ENCODE data around the gene FNDC4.
"Not testable (repeated sequence)": the region's sequence is repeated elsewhere in the genome, so short reads cannot be mapped to it uniquely, and the experiment has no call there.

The FNDC4 gene, protein sequence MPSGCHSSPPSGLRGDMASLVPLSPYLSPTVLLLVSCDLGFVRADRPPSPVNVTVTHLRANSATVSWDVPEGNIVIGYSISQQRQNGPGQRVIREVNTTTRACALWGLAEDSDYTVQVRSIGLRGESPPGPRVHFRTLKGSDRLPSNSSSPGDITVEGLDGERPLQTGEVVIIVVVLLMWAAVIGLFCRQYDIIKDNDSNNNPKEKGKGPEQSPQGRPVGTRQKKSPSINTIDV

DNA sequence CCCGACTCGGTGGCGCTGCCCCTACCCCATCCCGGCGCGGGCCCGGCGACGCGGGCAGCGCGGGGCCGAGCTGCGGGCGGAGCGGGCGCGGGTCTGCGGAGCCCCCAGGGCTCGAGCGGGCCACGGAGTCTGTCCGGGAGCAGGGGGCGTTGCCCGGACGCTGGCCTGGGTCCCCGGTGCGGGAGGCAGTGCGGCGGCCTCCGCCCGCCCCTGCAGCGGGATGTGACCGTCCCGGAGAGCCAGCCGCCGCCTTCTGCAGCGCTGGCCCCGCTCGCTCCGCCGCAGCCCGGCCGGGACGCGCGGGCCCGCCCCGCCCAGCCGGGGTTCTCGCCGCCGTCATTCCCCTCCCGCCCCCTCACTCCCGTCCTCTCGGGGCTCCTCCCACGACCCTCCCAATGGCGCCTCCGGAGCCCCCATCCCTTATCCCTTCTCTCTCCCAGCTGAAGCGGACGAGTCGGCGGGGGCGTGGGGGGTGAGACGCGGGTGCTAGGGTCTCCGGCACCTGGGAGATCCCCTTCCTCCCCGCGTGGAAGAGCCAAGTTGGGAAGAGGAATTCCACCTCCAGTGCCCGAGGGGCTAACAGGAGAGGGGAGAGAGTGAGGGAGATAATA is at the start of gene FNDC4:
TSS of gene FNDC4 (minus strand) at position 257 of the 611 bp plus-strand sequence. CDS start 521 bp downstream, outside the sequence.
- DNase-seq (ENCODE audit: low read depth in 2 of 2): no peak

DNA sequence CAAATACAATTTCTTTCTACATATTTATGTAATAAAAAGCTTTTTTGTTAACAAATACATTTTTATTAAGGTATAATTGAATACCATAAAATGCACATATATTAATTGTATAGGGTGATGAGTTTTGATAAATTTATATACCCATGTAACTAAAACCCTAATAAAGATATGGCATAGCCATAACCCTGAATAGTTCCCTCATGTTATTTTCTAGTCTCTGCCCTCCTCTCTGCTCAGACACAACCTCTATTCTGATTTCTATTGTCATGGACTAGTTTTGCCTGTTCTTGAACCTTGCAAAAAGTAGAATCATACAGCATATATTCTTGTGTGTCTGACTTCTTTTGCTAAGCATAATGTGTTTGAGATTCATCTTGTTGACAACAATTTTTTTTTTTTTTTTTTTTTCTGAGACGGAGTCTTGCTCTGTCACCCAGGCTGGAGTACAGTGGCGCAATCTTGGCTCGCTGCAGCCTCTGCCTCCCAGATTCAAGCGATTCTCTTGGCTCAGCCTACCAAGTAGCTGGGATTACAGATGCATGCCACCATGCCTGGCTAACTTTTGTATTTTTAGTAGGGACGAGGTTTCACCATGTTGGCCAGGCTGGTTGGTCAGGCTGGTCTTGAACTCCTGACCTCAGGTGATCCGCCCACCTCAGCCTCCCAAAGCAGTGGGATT is 49.3 kb upstream of the FNDC4 start:
- no peak for DNase-seq (ENCODE audit: low read depth in 2 of 2)

DNA sequence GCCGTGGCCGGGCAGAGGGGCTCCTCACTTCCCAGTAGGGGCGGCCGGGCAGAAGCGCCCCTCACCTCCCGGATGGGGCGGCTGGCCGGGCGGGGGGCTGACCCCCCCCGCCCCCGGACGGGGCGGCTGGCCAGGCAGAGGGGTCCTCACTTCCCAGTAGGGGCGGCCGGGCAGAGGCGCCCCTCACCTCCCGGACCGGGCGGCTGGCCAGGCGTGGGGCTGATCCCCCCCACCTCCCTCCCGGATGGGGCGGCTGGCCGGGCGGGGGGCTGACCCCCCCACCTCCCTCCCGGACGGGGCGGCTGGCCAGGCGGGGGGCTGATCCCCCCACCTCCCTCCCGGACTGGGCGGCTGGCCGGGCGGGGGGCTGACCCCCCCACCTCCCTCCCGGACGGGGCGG is 44.6 kb upstream of the FNDC4 start:
- not testable (repeated sequence) for DNase-seq (ENCODE audit: low read depth in 2 of 2)

DNA sequence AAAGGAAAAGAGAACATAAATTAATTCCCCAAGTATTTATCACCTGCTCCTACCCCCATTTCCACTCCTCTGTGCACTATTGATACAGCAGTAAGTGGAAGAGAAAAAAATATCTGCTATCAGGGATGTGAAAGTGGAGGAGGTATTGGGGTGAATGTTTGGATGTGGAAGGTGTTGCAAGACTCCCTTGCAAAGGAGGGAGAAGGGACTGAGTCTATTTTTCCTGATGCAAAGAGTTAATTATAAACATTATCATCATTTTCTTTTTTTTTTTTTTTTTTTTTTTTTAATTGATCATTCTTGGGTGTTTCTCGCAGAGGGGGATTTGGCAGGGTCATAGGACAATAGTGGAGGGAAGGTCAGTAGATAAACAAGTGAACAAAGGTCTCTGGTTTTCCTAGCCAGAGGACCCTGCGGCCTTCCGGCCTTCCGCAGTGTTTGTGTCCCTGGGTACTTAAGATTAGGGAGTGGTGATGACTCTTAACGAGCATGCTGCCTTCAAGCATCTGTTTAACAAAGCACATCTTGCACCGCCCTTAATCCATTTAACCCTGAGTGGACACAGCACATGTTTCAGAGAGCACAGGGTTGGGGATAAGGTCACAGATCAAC is 43.9 kb upstream of the FNDC4 start:
- not testable (repeated sequence) for DNase-seq (ENCODE audit: low read depth in 2 of 2)

DNA sequence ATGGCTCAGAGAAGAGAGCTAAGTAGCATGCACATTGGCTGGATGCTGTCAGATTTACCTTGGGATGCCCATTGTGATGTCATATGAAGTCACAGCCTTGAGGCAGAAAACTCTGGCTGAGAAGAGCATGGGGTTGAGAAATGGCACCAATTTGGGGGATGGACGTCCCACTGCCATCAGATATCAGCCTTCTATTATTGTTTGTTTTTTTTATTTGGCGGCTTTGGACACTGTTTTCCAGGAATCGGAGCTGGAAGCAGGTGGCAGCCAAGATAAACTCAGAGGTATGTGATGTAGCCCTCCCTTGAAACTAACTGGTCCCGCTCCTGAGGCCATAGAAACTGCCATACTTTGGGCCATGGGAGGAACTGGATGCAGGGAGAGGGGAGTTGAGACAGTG is 42.3 kb upstream of the FNDC4 start:
- no peak for DNase-seq (ENCODE audit: low read depth in 2 of 2)

DNA sequence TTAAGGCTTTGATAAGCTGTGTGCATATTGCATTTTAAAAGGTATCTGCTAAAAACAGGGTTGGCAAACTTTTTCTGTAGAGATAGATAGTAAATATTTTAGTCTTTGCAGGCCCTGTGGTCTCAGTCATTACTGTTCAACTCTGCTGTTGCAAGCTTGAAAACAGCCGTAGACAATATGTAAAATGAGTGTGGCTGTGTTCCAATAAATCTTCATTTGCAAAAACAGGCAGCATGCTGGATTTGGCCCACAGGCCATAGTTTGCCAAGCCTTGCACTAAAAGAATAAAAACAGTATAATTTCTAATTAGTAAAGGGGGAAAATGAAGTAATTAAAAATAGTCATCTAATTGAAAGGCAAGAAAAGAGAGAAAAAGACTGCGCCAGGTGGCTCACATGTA is 37.0 kb upstream of the FNDC4 start:
- no peak for DNase-seq (ENCODE audit: low read depth in 2 of 2)

DNA sequence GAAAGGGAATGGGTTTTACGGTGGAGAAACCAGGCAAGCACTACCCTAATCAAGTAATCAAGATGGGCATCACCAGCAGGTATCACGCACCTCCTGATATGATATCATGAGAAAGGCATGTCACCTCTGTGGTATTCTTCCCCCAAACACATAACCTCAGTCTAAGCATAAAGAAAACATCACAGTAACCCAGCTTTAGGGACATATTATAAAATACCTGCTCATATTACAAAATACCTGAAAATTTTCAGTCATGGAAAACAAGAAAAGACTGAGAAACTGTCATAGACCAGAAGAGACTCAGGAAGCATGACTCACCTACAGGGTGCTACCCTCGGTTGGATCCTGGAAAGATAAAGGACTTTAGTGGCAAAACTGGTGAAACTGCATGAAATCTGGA is 32.2 kb upstream of the FNDC4 start:
- DNase-seq (ENCODE audit: low read depth in 2 of 2): no peak

DNA sequence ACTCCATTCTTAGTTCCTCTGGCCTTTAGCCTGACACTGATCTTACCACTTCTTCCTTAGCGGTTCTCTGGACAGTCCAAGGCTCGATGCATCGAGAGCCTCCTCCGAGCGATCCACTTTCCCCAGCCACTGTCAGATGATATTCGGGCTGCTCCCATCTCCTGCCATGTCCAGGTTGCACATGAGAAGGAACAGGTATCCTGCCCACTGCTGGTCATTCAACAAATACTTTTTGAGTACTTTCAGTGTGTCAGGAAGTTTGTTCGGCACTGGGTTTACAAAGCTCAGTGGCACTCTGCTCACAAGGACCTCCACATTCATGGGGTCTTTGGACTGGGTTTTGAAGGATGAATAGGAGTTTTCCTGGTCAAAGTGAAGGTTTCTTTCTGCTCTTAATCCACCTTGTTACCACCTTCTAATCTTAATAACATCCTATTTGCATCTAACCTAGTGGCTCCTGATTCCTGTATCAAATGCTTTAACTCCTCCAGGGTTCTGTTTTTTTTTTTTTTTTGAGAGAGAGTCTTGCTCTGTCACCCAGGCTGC is 27.5 kb upstream of the FNDC4 start:
- no peak for DNase-seq (ENCODE audit: low read depth in 2 of 2)

DNA sequence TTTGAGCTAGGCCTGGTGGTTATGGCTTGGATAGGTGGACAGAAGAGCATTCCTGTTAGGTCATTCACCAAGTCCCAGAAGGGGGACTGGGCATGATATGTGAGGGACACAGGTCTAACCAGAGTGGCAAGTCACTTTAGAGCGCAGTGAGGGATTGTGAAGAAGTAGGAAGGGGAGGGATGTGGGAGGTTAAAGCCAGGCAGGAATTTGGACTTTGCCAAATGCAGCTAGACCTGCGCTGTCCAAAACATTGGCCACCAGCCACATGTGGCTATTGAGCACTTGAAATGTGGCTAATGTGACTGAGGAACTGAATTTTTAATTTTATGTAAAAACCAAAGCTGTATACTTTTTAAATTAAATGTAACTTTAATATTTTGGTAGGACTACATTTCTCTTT is 25.3 kb upstream of the FNDC4 start:
- DNase-seq (ENCODE audit: low read depth in 2 of 2): no peak

DNA sequence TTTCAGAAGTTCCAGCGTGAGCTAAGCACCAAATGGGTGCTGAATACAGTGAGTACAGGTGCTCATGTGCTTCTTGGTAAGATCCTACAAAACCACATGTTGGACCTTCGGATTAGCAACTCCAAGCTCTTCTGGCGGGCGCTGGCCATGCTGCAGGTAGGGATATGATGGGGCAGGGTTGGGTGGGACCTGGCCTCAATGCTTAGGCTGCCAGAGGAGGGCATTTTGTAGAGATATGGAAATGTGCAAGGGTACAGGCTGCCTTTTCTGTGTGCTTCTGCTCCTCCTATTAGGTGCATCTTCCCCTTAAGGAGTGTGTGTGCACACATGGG is 23.7 kb upstream of the FNDC4 start:
- DNase-seq (ENCODE audit: low read depth in 2 of 2): no peak

DNA sequence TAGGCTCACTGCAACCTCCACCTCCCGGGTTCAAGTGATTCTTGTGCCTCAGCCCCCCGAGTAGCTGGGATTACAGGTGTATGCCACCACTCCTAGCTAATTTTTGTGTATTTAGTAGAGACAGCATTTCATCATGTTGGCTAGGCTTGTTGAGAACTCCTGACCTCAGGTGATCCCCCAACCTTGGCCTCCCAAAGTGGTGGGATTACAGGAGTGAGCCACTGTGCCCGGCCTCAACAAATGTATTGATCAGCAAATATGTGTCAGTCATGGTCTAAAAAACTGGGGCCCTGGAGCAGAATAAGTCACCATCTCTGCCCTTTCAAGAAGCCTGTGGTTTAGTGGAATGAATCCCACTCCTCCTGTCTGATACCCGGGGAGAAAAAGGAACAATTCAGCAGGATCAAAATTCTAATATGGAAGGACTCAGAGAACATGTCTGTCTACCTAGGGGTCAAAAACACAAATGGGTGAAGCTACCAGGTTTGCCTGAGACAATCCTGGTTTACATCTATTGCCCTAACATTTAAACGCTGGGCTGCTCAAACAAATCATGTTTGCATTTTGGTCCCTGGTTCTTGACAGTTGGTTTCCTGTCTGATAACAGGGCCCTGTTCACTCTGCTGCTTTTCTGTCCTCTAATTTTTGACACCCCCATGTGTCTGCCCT is 23.2 kb upstream of the FNDC4 start:
- DNase-seq (ENCODE audit: low read depth in 2 of 2): no peak

DNA sequence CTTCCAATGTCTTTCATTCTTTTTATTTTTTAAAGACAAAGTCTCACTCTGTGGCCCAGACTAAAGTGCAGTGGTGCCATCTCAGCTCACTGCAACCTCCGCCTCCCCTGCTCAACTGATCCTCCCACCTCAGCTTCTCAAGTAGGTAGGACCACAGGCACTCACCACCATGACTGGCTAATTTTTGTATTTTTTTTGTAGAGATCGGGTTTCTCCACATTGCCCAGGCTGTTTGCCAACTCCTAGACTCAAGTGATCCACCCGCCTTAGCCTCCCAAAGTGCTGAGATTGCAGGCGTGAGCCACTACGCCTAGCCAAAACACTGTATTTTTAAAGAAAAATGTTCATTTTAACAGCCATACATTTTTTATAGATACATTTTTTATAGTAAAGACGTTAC is 14.3 kb upstream of the FNDC4 start:
- no peak for DNase-seq (ENCODE audit: low read depth in 2 of 2)

DNA sequence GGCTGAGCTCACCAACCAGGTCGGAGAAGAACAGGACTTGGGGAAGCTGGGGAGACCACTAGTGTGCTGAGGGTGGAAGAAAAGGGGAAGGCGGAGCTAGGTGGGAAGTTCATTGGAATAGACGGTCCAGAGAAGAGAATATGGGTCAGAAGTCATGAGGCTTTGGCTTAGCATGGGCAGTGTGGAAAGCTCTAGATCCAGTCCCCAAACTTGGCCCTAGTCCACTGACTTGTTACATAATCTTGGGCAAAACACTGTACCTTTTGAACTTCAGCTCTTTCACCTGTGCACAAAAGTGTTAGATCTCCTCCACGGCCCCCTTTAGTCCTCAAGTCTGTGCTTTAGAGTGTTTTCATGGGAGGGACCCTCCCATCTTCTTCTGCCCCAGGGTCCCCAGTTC is 12.3 kb upstream of the FNDC4 start:
- DNase-seq (ENCODE audit: low read depth in 2 of 2): no peak

DNA sequence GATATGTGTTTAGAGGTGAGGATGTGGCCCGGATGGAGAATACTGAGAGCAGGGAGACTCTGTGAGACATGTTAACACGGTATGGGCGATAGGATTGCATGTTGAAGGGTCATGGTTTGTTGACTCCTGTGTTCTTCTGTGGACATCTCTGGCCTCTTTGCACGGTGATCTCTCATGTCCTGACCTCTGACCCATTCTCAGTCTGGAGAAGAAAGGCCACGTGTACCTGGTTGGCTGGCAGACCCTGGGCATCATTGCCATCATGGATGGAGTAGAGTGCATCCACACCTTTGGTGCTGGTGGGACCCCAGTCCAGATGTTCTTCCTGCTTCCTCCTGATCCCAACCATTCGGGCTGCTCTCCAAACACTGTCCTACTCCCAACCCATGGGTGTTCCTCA is 11.6 kb upstream of the FNDC4 start:
- no peak for DNase-seq (ENCODE audit: low read depth in 2 of 2)

DNA sequence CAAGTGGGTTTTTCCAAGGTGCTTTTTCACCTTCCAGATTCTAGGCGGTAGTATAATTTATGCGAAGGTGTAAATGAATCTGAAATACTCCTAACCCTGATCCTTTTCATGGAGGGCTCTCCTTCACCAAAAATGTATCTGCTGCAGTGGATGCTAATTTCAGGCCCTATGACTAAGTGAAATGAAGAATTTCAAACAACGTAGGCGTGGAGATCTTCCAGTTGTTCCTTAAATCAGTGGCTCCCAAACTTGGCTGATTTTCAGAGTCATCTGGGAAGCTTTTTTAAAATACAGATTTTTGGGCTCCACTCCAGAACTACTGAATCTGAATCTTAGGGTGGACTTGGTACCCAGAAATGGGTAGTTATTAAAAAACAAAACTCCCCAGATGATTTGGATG is 7.1 kb upstream of the FNDC4 start:
- DNase-seq (ENCODE audit: low read depth in 2 of 2): no peak

DNA sequence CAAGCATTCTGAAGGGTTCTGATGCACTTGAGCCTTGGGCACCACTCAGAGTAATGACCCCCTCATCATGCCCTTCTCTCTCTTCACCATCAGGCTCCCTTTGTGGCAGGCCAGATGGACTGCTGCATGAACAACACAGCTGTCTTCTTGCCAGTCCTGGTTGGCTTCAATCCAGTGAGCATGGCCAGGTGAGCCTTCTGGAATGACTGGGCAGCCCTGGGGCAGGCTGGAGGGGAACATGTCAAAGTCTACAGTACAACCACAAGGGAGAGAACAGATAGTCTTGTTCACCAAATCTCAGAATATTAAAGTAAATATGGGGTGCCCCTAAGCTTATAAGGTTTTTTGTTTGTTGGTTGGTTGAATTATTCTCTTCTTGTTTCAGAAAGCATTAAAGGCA is 6.0 kb upstream of the FNDC4 start:
- DNase-seq (ENCODE audit: low read depth in 2 of 2): no peak

DNA sequence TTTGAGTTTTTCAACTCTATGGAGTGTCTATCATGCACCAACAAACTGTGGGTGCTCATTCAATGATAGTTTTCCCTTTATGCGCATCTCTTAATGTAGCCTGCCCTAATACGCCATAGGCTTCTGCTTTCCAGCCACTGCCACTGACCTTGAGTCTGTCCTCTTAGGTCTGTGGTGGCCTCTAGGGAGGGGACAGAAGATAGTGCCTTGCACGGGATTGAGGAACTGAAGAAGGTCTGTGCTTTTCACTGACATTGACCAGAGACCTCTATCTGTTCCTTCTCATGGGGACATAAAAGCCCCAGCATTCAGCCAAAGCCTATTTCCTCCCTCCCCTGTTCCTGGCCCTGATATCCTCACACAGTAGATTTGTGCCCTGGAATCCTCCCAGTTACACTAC is 4.0 kb upstream of the FNDC4 start:
- DNase-seq (ENCODE audit: low read depth in 2 of 2): no peak

DNA sequence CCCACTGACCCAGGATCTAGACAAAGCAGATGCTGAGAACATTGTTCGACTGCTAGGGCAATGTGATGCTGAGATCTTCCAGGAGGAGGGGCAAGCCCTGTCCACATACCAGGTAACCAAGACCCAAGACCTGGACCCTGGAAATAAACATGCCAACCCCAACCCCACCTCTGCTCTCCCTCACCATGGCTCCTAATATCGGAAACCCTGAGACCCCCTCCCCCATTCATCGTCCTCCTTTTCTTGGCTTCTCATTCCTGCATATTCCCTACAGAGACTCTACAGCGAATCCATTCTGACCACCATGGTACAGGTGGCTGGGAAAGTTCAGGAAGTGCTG is 2.3 kb upstream of the FNDC4 start:
- no peak for DNase-seq (ENCODE audit: low read depth in 2 of 2)

DNA sequence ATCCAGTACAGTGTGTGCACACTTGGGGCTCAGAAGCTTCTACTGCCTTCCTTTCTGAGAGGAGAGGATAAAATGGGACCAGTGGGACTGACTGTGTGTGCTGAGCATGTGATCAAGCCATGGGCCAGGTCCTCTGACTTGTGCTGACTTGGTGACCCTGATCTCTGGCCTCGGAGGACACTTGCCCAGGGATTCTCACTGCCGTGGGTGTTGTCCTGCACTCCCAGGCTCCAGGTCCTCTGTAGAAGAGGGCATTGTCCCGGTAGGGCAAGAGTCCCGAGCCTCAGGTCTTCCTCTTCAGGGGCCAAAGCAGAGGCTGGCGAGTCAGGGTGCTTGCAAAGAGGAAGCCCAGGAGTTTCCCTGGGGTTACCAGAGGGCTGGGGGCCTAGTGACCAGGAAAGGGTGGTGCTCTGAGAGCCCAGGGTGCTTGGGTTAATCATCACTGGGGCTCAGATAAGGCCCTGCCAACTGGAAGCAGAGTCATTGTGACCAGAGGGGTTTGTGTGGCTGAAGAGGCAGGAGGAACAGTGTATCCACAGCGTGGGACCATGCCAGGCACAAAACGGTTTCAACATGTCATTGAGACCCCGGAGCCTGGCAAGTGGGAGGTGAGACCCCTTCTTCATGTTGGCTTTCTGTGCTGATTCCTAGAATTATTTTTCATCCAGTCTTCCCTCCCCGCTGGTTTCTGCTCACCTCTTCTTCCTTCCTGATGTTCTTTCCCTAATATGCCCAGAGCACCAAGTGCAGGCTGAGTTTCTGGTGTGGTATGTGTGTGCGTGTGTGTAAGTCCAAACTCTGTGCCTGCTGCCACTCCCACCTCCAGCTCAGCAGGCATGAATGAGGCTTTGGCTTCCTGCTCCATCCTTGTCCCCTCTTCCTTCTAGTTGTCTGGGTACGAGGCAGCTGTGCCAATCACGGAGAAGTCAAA is 1.6 kb upstream of the FNDC4 start, which contains the start of gene GCKR:
TSS of gene GCKR (plus strand) at position 483 of the 931 bp plus-strand sequence. CDS start at position 549, 66 bp downstream.
- DNase-seq (ENCODE audit: low read depth in 2 of 2): no peak

DNA sequence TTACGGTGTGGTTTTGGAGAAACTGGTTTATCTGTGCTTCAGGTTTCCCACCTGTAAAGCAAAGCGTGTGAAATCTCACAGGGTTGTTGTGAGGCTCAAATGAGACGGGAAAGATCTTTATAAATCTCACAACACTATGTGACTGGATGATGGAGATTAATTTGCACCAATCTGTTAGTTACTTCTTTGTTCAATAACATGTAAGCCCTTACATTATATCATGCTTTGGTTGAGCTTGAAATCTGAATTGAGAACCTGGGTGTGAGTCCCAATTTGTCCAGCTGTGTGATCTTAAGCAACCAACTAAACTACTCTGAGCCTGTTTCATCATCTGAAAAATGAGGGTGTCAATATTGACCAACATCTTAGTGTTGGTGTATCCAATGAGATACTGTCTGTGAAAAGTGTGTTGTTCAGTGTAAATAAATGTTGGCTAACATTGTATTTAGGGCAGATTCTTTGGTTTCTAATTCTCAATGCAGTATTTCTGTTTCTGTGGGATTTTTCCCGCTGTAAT is 898 bp upstream of the FNDC4 start:
- no peak for DNase-seq (ENCODE audit: low read depth in 2 of 2)

Data from stimulated activated CD8-positive, alpha-beta memory T cell treated with anti-CD3 and anti-CD28 coated beads, Interleukin-2, amount 100 ng/mL, for 1 hour (primary cell).